GM19397 (cell line): ENCODE measurements around the gene ADGRE2.
"Not testable (repeated sequence)": the region's sequence is repeated elsewhere in the genome, so short reads cannot be mapped to it uniquely, and the experiment has no call there.

Source experiments
- ATAC-seq: cut with Tn5 transposase; IDR thresholded peaks from one replicate; pipeline ENCODE4 v1.9.1; 2021; ENCODE audit warnings: mild to moderate bottlenecking, moderate library complexity; ENCODE audit not compliant: unreplicated experiment

The ADGRE2 gene

GRCh38 chr19:14780622-14781225 is 2.4 kb upstream of the ADGRE2 start:
- ATAC-seq = not testable (repeated sequence)

GRCh38 chr19:14779151-14779550 is 791 bp upstream of the ADGRE2 start:
- ATAC-seq = no peak

GRCh38 chr19:14777645-14778044 is 715 bp downstream of the ADGRE2 start:
- ATAC-seq = not testable (repeated sequence)

GRCh38 chr19:14775869-14776586 is 2.3 kb downstream of the ADGRE2 start:
- ATAC-seq = no peak

- not testable (repeated sequence) for ATAC-seq
Measured at GRCh38 chr19:14775326-14775725, 3.0 kb downstream of the ADGRE2 start.

GRCh38 chr19:14774373-14774772 is 4.0 kb downstream of the ADGRE2 start:
- no peak for ATAC-seq

- ATAC-seq = not testable (repeated sequence)
Measured at GRCh38 chr19:14773722-14774121, 4.6 kb downstream of the ADGRE2 start.

GRCh38 chr19:14772995-14773394 is 5.4 kb downstream of the ADGRE2 start:
- no peak for ATAC-seq

- no peak for ATAC-seq
Measured at GRCh38 chr19:14772467-14772866, 5.9 kb downstream of the ADGRE2 start.

- ATAC-seq = no peak
Measured at GRCh38 chr19:14770944-14771839, 7.2 kb downstream of the ADGRE2 start.

GRCh38 chr19:14770136-14770535 is 8.2 kb downstream of the ADGRE2 start:
- no peak for ATAC-seq

GRCh38 chr19:14769201-14769600 is 9.2 kb downstream of the ADGRE2 start:
- no peak for ATAC-seq

- no peak for ATAC-seq
Measured at GRCh38 chr19:14768001-14768400, 10.4 kb downstream of the ADGRE2 start.

GRCh38 chr19:14767466-14767971 is 10.8 kb downstream of the ADGRE2 start:
- ATAC-seq = no peak

GRCh38 chr19:14765841-14766240 is 12.5 kb downstream of the ADGRE2 start:
- ATAC-seq = not testable (repeated sequence)

GRCh38 chr19:14765403-14765802 is 13.0 kb downstream of the ADGRE2 start:
- not testable (repeated sequence) for ATAC-seq

GRCh38 chr19:14764401-14764800 is 14.0 kb downstream of the ADGRE2 start:
- ATAC-seq = no peak

GRCh38 chr19:14763497-14764145 is 14.7 kb downstream of the ADGRE2 start:
- ATAC-seq = no peak

GRCh38 chr19:14762111-14762510 is 16.2 kb downstream of the ADGRE2 start:
- ATAC-seq = no peak

- no peak for ATAC-seq
Measured at GRCh38 chr19:14761607-14762006, 16.8 kb downstream of the ADGRE2 start.

- no peak for ATAC-seq
Measured at GRCh38 chr19:14758816-14759215, 19.5 kb downstream of the ADGRE2 start.
